HFFc6 (cell line): ENCODE results near the gene IRX2. TPM values are rescaled to one million over a fixed set of nuclear protein-coding genes. Genes with fewer than 3 reads are reported as not detected.

Experiments
- DNase-seq: peaks from one replicate; pipeline ENCODE4 v3.0.0-alpha.2; 2018
- H3K27ac Mint-ChIP-seq: 2 replicates; pipeline ENCODE4 v1.8.0; 2020; ENCODE audit warnings: mild to moderate bottlenecking, mixed read lengths
- H3K27me3 Mint-ChIP-seq: 2 replicates; pipeline ENCODE4 v1.8.0; 2021; ENCODE audit warnings: mild to moderate bottlenecking, moderate library complexity, mixed read lengths; ENCODE audit not compliant: insufficient read depth
- H3K36me3 Mint-ChIP-seq: 2 replicates; pipeline ENCODE4 v1.8.0; 2021; ENCODE audit warnings: low read depth, mixed read lengths
- H3K4me1 Mint-ChIP-seq: 2 replicates; pipeline ENCODE4 v1.8.0; 2020; ENCODE audit warnings: low read depth, mixed read lengths
- H3K4me3 Mint-ChIP-seq: 2 replicates; pipeline ENCODE4 v1.8.0; 2020; ENCODE audit warnings: mild to moderate bottlenecking, moderate library complexity, mixed read lengths
- H3K9me3 Mint-ChIP-seq: 2 replicates; pipeline ENCODE4 v1.8.0; 2020; ENCODE audit warnings: mild to moderate bottlenecking, mixed read lengths
- CTCF ChIP-seq: fragments of 200-600 bp; sonication (generic); IDR thresholded peaks from 2 replicates; pipeline ENCODE4 v1.5.0; 2021; ENCODE audit warnings: antibody characterized with exemption, mild to moderate bottlenecking
- total RNA-seq, 6 experiments: library from RNA; stranded (reverse); fragmentation: NEBNext Ultra II Directional; extraction: Animal tissue kit (Norgen Biotek cat#: 25700); gene quantifications; 2 replicates in 1 of 6; 3 replicates in 5 of 6; pipeline ENCODE4 v1.2.3, GENCODE V29; 2021

Gene IRX2
- total RNA-seq, 6 experiments from 2014 or later, result 2.8 to 5.5 (median 3.5) TPM

DNA sequence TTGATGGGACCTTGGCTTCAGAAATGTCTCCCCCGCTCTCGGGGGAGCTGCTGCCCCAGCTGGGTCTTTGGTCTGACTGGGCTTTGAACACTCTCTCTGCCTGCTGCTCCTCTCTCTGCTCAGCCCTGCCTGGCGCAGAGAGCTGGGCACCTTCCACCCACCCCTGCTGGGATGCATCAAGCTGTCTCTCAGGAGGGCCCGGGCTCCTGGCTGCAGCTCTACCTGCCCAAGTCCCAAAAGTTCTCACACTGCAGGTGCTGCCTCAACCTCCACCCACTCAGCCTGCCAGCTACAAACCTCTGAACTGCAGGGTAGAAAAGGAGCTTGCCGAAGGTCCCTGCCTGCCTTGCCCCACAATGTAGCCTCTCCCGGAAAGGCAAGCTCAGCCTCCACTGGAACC, 36.7 kb downstream of the IRX2 start:
- DNase-seq, result no peak
- peaks cover 7% of the 10 kb centered on the region for H3K27me3 Mint-ChIP-seq
- no peaks in the 10 kb centered on the region for H3K9me3 Mint-ChIP-seq
- H3K4me1 Mint-ChIP-seq, result no peaks in the 10 kb centered on the region
- no peak overlapping the region for H3K27ac Mint-ChIP-seq
- no peak for TF ChIP-seq CTCF
- no peaks in the 10 kb centered on the region for H3K36me3 Mint-ChIP-seq
- no peak overlapping the region for H3K4me3 Mint-ChIP-seq

DNA sequence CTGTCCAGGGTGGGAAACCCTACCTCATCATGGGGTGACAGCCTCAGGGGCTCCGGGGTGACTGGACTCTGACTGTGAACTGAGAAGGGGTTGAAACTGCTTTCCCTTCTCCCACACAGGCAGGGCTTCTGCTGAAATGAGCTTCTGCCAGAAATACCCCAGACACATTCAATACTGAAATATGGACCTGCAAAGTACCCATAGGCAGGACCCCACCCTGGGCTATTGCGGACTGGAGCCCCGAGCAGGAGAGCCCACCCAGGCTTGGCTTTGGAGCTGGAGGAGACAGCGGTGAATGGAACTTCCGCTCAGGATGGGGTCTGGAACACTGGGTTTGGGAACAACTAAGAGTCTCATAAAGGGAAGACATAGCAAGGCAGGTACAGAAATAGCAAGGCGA, 37.5 kb downstream of the IRX2 start:
- H3K4me1 Mint-ChIP-seq, result no peaks in the 10 kb centered on the region
- H3K36me3 Mint-ChIP-seq, result no peaks in the 10 kb centered on the region
- H3K27ac Mint-ChIP-seq, result no peak overlapping the region
- peaks cover 7% of the 10 kb centered on the region for H3K27me3 Mint-ChIP-seq
- DNase-seq, result no peak
- no peak overlapping the region for H3K4me3 Mint-ChIP-seq
- no peak for TF ChIP-seq CTCF
- no peaks in the 10 kb centered on the region for H3K9me3 Mint-ChIP-seq

DNA sequence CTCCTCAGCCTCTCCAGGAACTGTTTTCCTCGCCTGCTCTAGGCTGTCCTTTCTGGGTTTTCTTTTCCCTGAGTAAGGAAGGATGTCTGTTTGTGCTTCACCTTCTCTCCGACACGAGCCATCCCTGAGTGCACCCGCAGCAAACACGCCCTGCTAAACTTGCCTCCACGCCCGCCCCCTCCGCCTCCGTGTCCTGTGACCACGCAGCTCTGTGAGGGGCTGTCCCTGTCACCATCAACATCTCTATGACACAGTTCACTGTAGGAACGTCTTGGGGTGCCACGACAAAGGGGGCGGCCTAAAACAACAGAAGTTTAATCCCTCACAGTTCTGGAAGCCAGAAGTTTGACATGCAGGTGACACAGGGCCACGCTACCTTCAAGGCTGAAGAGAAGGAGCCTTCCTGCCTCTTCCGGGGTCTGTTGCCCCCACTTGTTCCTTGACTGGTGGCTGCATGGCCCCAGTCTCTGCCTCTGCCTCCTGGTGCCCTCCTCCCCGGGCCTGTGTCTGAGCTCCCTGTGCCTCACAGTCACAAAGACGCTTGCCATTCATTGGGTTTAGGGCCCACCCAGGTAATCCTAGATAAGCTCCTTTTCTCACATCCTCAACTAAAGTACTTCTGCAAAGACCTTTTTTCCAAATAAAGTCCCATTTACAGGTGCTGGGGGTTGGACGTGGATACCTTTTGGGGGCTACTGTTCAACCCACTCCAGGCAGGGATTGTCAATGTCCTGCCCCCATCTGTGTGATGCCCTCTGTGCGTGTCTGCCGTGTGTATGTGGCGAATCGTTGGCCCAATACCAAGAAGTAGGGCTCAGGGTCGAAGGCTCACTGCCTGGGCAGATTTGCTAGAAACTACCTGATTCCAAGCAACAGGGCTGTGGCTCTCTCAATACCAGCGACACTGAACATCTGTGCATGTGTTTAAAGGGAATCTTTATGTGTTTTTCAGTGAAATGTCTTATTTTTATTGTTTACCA, 39.7 kb downstream of the IRX2 start:
- H3K4me1 Mint-ChIP-seq, result no peaks in the 10 kb centered on the region

DNA sequence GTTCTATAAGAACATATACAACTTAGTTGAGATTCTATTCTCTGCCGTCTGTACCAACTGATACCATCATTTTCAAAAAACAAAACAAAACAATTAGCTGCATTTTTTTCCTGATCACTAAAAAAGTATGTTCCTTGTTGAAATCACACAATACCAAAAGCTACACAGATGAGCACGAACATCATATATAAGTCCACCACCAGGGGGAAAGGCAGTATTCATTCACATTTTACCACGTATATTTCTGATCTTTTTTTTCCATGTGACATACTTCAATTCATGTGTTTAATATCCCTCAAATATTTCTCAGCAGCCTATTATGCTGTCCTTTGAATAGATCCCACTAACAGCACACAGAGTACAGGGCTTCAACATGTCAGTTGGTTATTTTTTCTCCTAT, 40.6 kb downstream of the IRX2 start:
- TF ChIP-seq CTCF, result peak; percentile 73
- H3K27ac Mint-ChIP-seq, result no peak overlapping the region
- no peaks in the 10 kb centered on the region for H3K9me3 Mint-ChIP-seq
- H3K4me3 Mint-ChIP-seq, result no peak overlapping the region
- peaks cover 7% of the 10 kb centered on the region; the same call in 1 of the 2 replicates for H3K27me3 Mint-ChIP-seq
- no peak for DNase-seq
- H3K4me1 Mint-ChIP-seq, result no peaks in the 10 kb centered on the region
- no peaks in the 10 kb centered on the region for H3K36me3 Mint-ChIP-seq

More for the DNA sequence above, 39.7 kb downstream of the IRX2 start:
- Mint-ChIP-seq H3K27me3 (peaks cover 8% of the 10 kb centered on the region), H3K36me3 (no peaks in the 10 kb centered on the region), H3K4me3 (no peak overlapping the region), H3K27ac (no peak overlapping the region), H3K9me3 (no peaks in the 10 kb centered on the region)
- DNase-seq, result no peak
- TF ChIP-seq CTCF, result no peak

GRCh38 chr5:2709976-2710689, 41.3 kb downstream of the IRX2 start:
- Mint-ChIP-seq H3K36me3 (no peaks in the 10 kb centered on the region), H3K27me3 (peaks cover 7% of the 10 kb centered on the region; the same call in 1 of the 2 replicates)

More at GRCh38 chr5:2709976-2710689, 41.3 kb downstream of the IRX2 start:
- Mint-ChIP-seq H3K4me1 (no peaks in the 10 kb centered on the region), H3K4me3 (no peak overlapping the region), H3K27ac (no peak overlapping the region), H3K9me3 (no peaks in the 10 kb centered on the region)
- TF ChIP-seq CTCF, result no peak
- DNase-seq, result no peak
